Measurements from ENCODE around the gene ATP7A. TPM values are rescaled to one million over a fixed set of nuclear protein-coding genes. Genes with fewer than 3 reads are reported as not detected.

The ATP7A gene
- total RNA-seq, 1 experiment from 2014 or later, result 2.1 TPM

GRCh38 chrX:77924320-77924859 lies 13.9 kb downstream of the ATP7A start:
- Histone ChIP-seq H2BK20ac (ENCODE audit: low read depth, low read length, poor library complexity, severe bottlenecking) (no peak overlapping the region), H4K8ac (replicated peaks; ENCODE audit: insufficient read length, low read depth, low read length) (no peak overlapping the region), H3K9ac (ENCODE audit: extremely low read depth, insufficient read length, low read length) (no peak overlapping the region), H3K4me2 (ENCODE audit: insufficient read depth, insufficient read length, low read length) (no peak overlapping the region), H3K4ac (ENCODE audit: low read depth, low read length) (no peak overlapping the region), H4K91ac (ENCODE audit: insufficient read length, low read depth, low read length) (no peak overlapping the region), H3K56ac (ENCODE audit: insufficient read length, low read depth, low read length) (no peak overlapping the region), H4K5ac (ENCODE audit: insufficient read length, low read depth, low read length) (no peak overlapping the region), H2AK5ac (ENCODE audit: insufficient read length, low read length) (no peak overlapping the region), H3K79me2 (ENCODE audit: insufficient read depth, low read length) (no peaks in the 10 kb centered on the region), H3K27ac (ENCODE audit: insufficient read length, low read depth, low read length) (no peak overlapping the region), H2BK120ac (ENCODE audit: low read depth, low read length, poor library complexity, severe bottlenecking) (no peak overlapping the region), H3K18ac (ENCODE audit: insufficient read length, low read depth, low read length) (no peak overlapping the region), H3K27me3 (ENCODE audit: insufficient read depth, low read length) (no peaks in the 10 kb centered on the region), H2BK12ac (ENCODE audit: insufficient read length, low read depth, low read length) (no peak overlapping the region), H3K14ac (ENCODE audit: insufficient read depth, low read length) (no peak overlapping the region), H3K79me1 (ENCODE audit: insufficient read depth, low read depth, low read length, poor library complexity, severe bottlenecking) (no peaks in the 10 kb centered on the region), H3K4me1 (ENCODE audit: insufficient read depth, low read length) (no peaks in the 10 kb centered on the region), H3T11ph (ENCODE audit: low read length) (no peak overlapping the region), H3K9me3 (ENCODE audit: control insufficient read depth, low read depth, low read length) (peaks cover 15% of the 10 kb centered on the region), H3K23ac (ENCODE audit: insufficient read length, low read depth, low read length) (no peak overlapping the region), H2BK5ac (ENCODE audit: insufficient read length, low read length) (no peak overlapping the region), H4K20me1 (ENCODE audit: control insufficient read depth, insufficient read depth, insufficient read length) (no peaks in the 10 kb centered on the region), H3K23me2 (ENCODE audit: insufficient read length, low read depth, low read length, poor library complexity, severe bottlenecking) (no peaks in the 10 kb centered on the region), H2AFZ (ENCODE audit: low read length) (no peak overlapping the region), H2BK15ac (ENCODE audit: low read depth, low read length) (no peak overlapping the region)
- Mint-ChIP-seq H3K4me3 (no peak overlapping the region), H3K4me1 (no peaks in the 10 kb centered on the region), H3K27me3 (ENCODE audit: low read depth) (no peaks in the 10 kb centered on the region), H3K27ac (no peak overlapping the region), H3K36me3 (ENCODE audit: insufficient read depth in 1 of 3, low read depth in 3 of 3) (peaks cover 0 to 4% (median 3%) of the 10 kb centered on the region in 3 experiments; a peak in 2 of 7 replicates), H3K9me3 (peaks cover 47 to 48% of the 10 kb centered on the region in 2 experiments)
- TF ChIP-seq CTCF (conservative IDR thresholded peaks at IDR 0.05), result no peak
- no peak for DNase-seq
- no CpG with 5 or more reads among the region's 8 CpGs for WGBS (ENCODE audit: extremely low coverage, insufficient read length, low lambda C conversion rate)
